Upper lobe of left lung (tissue), 6 donors: ENCODE results near the gene IL36RN. TPM values are rescaled to one million over a fixed set of nuclear protein-coding genes. Genes with fewer than 3 reads are reported as not detected.

Experiments used
- ATAC-seq, 2 donors: fragments of 200-7000 bp; cut with Tn5 transposase; one replicate each; pipeline ENCODE4 v1.9.1; 2022; ENCODE audit warnings: mild to moderate bottlenecking in 2 of 2, moderate library complexity in 2 of 2; ENCODE audit not compliant: low FRiP score in 2 of 2
- DNase-seq, 2 donors: peaks; one replicate each; pipeline ENCODE4 v3.0.0-alpha.2; 2019 to 2020
- H3K27ac ChIP-seq, 4 donors: fragments of 200-600 bp; sonication (generic); one replicate each; pipeline ENCODE4 v1.5.1; 2016 to 2019
- H3K27me3 ChIP-seq, 4 donors: fragments of 200-600 bp; sonication (generic); one replicate each; pipeline ENCODE4 v1.5.1; 2017 to 2019
- H3K36me3 ChIP-seq, 4 donors: fragments of 200-600 bp; sonication (generic); one replicate each; pipeline ENCODE4 v1.5.1; 2016 to 2019
- H3K4me1 ChIP-seq, 4 donors: fragments of 200-600 bp; sonication (generic); one replicate each; pipeline ENCODE4 v1.5.1; 2018 to 2019
- H3K4me3 ChIP-seq, 4 donors: fragments of 200-600 bp; sonication (generic); one replicate each; pipeline ENCODE4 v1.5.1; 2017 to 2019; ENCODE audit warnings: mild to moderate bottlenecking in 2 of 4, moderate library complexity in 1 of 4
- H3K9me3 ChIP-seq, 4 donors: fragments of 200-600 bp; sonication (generic); one replicate each; pipeline ENCODE4 v1.5.1; 2018 to 2019
- EP300 ChIP-seq, 4 donors: sonication (generic); formaldehyde crosslinking; IDR thresholded peaks; one replicate each; pipeline ENCODE4 v1.5.1; 2017; ENCODE audit warnings: antibody characterized with exemption in 4 of 4, control low read depth in 2 of 4
- POLR2A ChIP-seq, 4 donors: fragments of 450-650 bp; IDR thresholded peaks; one replicate each; pipeline ENCODE4 v1.5.1; 2016 to 2017; ENCODE audit warnings: antibody characterized with exemption in 4 of 4, mild to moderate bottlenecking in 2 of 4
- POLR2AphosphoS5 ChIP-seq, 2 donors: sonication (generic); formaldehyde crosslinking; IDR thresholded peaks; one replicate each; pipeline ENCODE4 v1.5.1; 2017; ENCODE audit warnings: antibody characterized with exemption in 2 of 2
- WGBS, 2 donors: methylation state at CpG; one replicate each; pipeline ENCODE4 v1.1.5; 2017 to 2018; 5-methylcytosine and 5-hydroxymethylcytosine counted together
- total RNA-seq, 6 donors: library from RNA; depleted of rRNA in 4 of 6; stranded (reverse); fragments of >200 nt in 4 of 6; gene quantifications; one replicate each; pipeline versions ENCODE4 v1.1.0 to v1.2.1, GENCODE V29; 2016 to 2021
- TF ChIP-seq, protein P1 (sequence below), 6 experiments: fragments of 450-650 bp in 4 of 6; fragments of 200-600 bp in 2 of 6; sonication (generic) in 2 of 6; IDR thresholded peaks; one replicate each; pipeline ENCODE4 v1.5.1; 2016 to 2019; ENCODE audit warnings: antibody characterized with exemption in 6 of 6
- donor health status: DM: no; HTN: no; CAD: no; lungs with moderate emphysema.
- donor health status: DM: no; HTN: yes; CAD: no; lungs with severe emphysema.

IL36RN gene
- total RNA-seq, 6 donors from 2014 or later, result not detected

- Histone ChIP-seq H3K4me1 (no peaks in the 10 kb centered on the region), H3K4me3 (no peak overlapping the region), H3K36me3 (no peaks in the 10 kb centered on the region), H3K27me3 (no peaks in the 10 kb centered on the region), H3K9me3 (no peaks in the 10 kb centered on the region), H3K27ac (no peak overlapping the region)
- ATAC-seq (no peak), DNase-seq (no peak)
- WGBS, 2 donors, result 51 to 68% methylated on average over 2 of the region's 2 CpGs
- no peak for TF ChIP-seq EP300 (IDR thresholded peaks at IDR 0.05)
- no peak for TF ChIP-seq POLR2AphosphoS5 (IDR thresholded peaks at IDR 0.05)
- TF ChIP-seq, protein P1, sequence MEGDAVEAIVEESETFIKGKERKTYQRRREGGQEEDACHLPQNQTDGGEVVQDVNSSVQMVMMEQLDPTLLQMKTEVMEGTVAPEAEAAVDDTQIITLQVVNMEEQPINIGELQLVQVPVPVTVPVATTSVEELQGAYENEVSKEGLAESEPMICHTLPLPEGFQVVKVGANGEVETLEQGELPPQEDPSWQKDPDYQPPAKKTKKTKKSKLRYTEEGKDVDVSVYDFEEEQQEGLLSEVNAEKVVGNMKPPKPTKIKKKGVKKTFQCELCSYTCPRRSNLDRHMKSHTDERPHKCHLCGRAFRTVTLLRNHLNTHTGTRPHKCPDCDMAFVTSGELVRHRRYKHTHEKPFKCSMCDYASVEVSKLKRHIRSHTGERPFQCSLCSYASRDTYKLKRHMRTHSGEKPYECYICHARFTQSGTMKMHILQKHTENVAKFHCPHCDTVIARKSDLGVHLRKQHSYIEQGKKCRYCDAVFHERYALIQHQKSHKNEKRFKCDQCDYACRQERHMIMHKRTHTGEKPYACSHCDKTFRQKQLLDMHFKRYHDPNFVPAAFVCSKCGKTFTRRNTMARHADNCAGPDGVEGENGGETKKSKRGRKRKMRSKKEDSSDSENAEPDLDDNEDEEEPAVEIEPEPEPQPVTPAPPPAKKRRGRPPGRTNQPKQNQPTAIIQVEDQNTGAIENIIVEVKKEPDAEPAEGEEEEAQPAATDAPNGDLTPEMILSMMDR (IDR thresholded peaks at IDR 0.05), result no peak
- no peak for TF ChIP-seq POLR2A (IDR thresholded peaks at IDR 0.05)
Observed at GRCh38 chr2:113085542-113085941, 26.5 kb downstream of the IL36RN start.

GRCh38 chr2:113088213-113088992 lies 29.4 kb downstream of the IL36RN start:
- no peaks in the 10 kb centered on the region for H3K4me1 ChIP-seq
- ATAC-seq (no peak), DNase-seq (no peak)
- TF ChIP-seq POLR2AphosphoS5 (IDR thresholded peaks at IDR 0.05), result no peak
- no peak for TF ChIP-seq POLR2A (IDR thresholded peaks at IDR 0.05)
- TF ChIP-seq EP300 (IDR thresholded peaks at IDR 0.05), result no peak
- H3K36me3 ChIP-seq, result no peaks in the 10 kb centered on the region
- H3K4me3 ChIP-seq, result no peak overlapping the region
- no peaks in the 10 kb centered on the region for H3K27me3 ChIP-seq
- no peaks in the 10 kb centered on the region for H3K9me3 ChIP-seq
- no peak overlapping the region for H3K27ac ChIP-seq

DNA sequence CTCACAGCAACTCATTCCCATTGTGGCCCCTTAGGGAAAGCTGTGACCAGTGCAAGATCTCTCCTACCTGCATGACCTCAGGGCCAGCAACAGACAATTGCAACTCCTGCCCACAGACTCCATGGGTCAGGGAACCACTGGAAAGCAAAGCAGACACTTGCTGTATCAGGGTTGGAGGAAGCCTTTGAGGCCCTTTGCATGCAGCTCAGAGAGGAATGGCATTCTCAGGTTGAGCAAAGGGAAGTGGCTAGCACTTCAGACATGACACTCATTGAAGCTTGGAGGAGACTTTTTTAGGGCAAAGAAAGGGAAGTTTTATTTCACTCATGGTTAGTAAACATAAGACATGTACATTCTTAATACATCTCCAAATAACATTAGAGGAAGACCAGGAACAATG lies 30.9 kb downstream of the IL36RN start:
- TF ChIP-seq POLR2AphosphoS5 (IDR thresholded peaks at IDR 0.05) (no peak), POLR2A (IDR thresholded peaks at IDR 0.05) (no peak), EP300 (IDR thresholded peaks at IDR 0.05) (no peak)
- TF ChIP-seq, protein P1 (IDR thresholded peaks at IDR 0.05), result no peak
- H3K4me3 ChIP-seq, result no peak overlapping the region
- no peak for ATAC-seq

GRCh38 chr2:113091231-113091896 lies 32.4 kb downstream of the IL36RN start:
- Histone ChIP-seq H3K4me1 (no peaks in the 10 kb centered on the region), H3K36me3 (no peaks in the 10 kb centered on the region), H3K27me3 (no peaks in the 10 kb centered on the region), H3K27ac (no peak overlapping the region), H3K4me3 (no peak overlapping the region), H3K9me3 (no peaks in the 10 kb centered on the region)
- TF ChIP-seq POLR2AphosphoS5 (IDR thresholded peaks at IDR 0.05) (no peak), POLR2A (IDR thresholded peaks at IDR 0.05) (no peak), EP300 (IDR thresholded peaks at IDR 0.05) (no peak)
- TF ChIP-seq, protein P1 (IDR thresholded peaks at IDR 0.05), result no peak
- no peak for DNase-seq
- no peak for ATAC-seq
- 71 to 76% methylated on average over 4 of the region's 4 CpGs for WGBS, 2 donors

More for the DNA sequence above, 30.9 kb downstream of the IL36RN start:
- Histone ChIP-seq H3K27me3 (no peaks in the 10 kb centered on the region), H3K9me3 (no peaks in the 10 kb centered on the region), H3K27ac (no peak overlapping the region), H3K36me3 (no peaks in the 10 kb centered on the region), H3K4me1 (no peaks in the 10 kb centered on the region)
- no peak for DNase-seq

- no peaks in the 10 kb centered on the region for H3K27me3 ChIP-seq
- no peaks in the 10 kb centered on the region for H3K36me3 ChIP-seq
- H3K4me3 ChIP-seq, result no peak overlapping the region
- H3K27ac ChIP-seq, result no peak overlapping the region
- TF ChIP-seq POLR2AphosphoS5 (IDR thresholded peaks at IDR 0.05) (no peak), EP300 (IDR thresholded peaks at IDR 0.05) (no peak), POLR2A (IDR thresholded peaks at IDR 0.05) (no peak)
- TF ChIP-seq, protein P1 (IDR thresholded peaks at IDR 0.05), result no peak
- 77 to 92% methylated on average over 4 to 5 of the region's 5 CpGs for WGBS, 2 donors
- peaks cover 0 to 3% (median 0%) of the 10 kb centered on the region in 4 donors for H3K9me3 ChIP-seq
- H3K4me1 ChIP-seq, result no peaks in the 10 kb centered on the region
- ATAC-seq, result no peak
- DNase-seq, result no peak
Observed at GRCh38 chr2:113092864-113093612, 34.0 kb downstream of the IL36RN start.
